K562 (cell line): Measurements from ENCODE around the gene GALNT18. TPM values are rescaled to one million over a fixed set of nuclear protein-coding genes. Genes with fewer than 3 reads are reported as not detected.

Experiments
- ATAC-seq: fragments of 200-7000 bp; cut with Tn5 transposase; 3 replicates; pipeline ENCODE4 v1.9.1; 2020; ENCODE audit warnings: moderate library complexity
- BruUV-seq: library from RNA; stranded (reverse); fragments of 400-500 nt; replicated peaks from 2 replicates; lab custom pipeline; 2021; lab: Mats Ljungman, UMichigan
- CTCF ChIA-PET: fragments of 300-600 bp; formaldehyde crosslinking; extraction: SDS; loops from one replicate; lab custom pipeline; 2021; ENCODE audit warnings: low intra/inter-chr PET ratio; lab: Yijun Ruan, JAX
- POLR2A ChIA-PET: fragments of 300-600, 350-650 bp; sonication (Branson Sonifier 250); formaldehyde crosslinking; extraction: SDS; loops from one replicate; lab custom pipeline; 2021; ENCODE audit warnings: antibody characterized with exemption, inconsistent platforms; lab: Yijun Ruan, JAX
- DNase-seq, 4 experiments: peaks; one replicate each; pipeline versions ENCODE4 v3.0.0 to v3.0.0-alpha.2; 2011 to 2018; ENCODE audit warnings: low spot score in 3 of 4, mixed read lengths in 3 of 4; ENCODE audit errors: extremely low read depth in 1 of 4
- FAIRE-seq: peaks from 2 replicates; lab custom pipeline; 2011; peaks lifted over from hg19 to GRCh38; lab: Jason Lieb, UNC
- H2AFZ ChIP-seq: 2 replicates; pipeline ENCODE4 v1.6.0; 2011; ENCODE audit warnings: low read depth, low read length, control low read depth, inconsistent platforms
- H3K27ac ChIP-seq: fragments of 200-600 bp; 3 replicates; pipeline ENCODE4 v1.8.0; 2011; ENCODE audit warnings: low read depth, mild to moderate bottlenecking, control low read depth, inconsistent platforms, low read length, moderate library complexity, mixed read lengths; ENCODE audit errors: extremely low read depth
- H3K27me3 ChIP-seq, 2 experiments: fragments of 300-600 bp in 1 of 2; 2 replicates in 1 of 2; 3 replicates in 1 of 2; pipeline versions ENCODE4 v1.6.0 to v1.8.0; 2011; ENCODE audit warnings: inconsistent platforms in 2 of 2, low read length in 2 of 2, mild to moderate bottlenecking in 1 of 2, mixed read lengths in 1 of 2, moderate library complexity in 1 of 2; ENCODE audit not compliant: control insufficient read depth in 2 of 2, insufficient read depth in 2 of 2
- H3K36me3 ChIP-seq: fragments of 300-600 bp; 3 replicates; pipeline ENCODE4 v1.8.0; 2011; ENCODE audit warnings: mild to moderate bottlenecking, low read length, inconsistent platforms; ENCODE audit not compliant: control insufficient read depth, insufficient read depth
- H3K4me1 ChIP-seq, 2 experiments: fragments of 200-600 bp in 1 of 2; replicated peaks in 1 of 2; 2 replicates in 1 of 2; 3 replicates in 1 of 2; pipeline versions ENCODE4 v1.5.1 to v1.8.0; 2011; ENCODE audit warnings: inconsistent platforms in 2 of 2, low read length in 2 of 2, mild to moderate bottlenecking in 1 of 2, mixed read lengths in 1 of 2, moderate library complexity in 1 of 2; ENCODE audit not compliant: control insufficient read depth in 2 of 2, insufficient read depth in 2 of 2
- H3K4me2 ChIP-seq: 2 replicates; pipeline ENCODE4 v1.6.1; 2011; ENCODE audit warnings: low read length, control low read depth, inconsistent platforms, mixed read lengths; ENCODE audit not compliant: insufficient read depth
- H3K4me3 ChIP-seq: fragments of 200-600 bp; sonication (generic), shearing (Covaris generic); 2 replicates; pipeline ENCODE4 v1.5.1; 2016; ENCODE audit warnings: control low read depth, inconsistent platforms
- H3K79me2 ChIP-seq: fragments of 200-600 bp; 3 replicates; pipeline ENCODE4 v1.8.0; 2011; ENCODE audit warnings: low read length, inconsistent platforms; ENCODE audit not compliant: control insufficient read depth, insufficient read depth
- H3K9ac ChIP-seq, 2 experiments: 2 replicates each; pipeline versions ENCODE4 v1.6.0 to v1.6.1; 2011; ENCODE audit warnings: low read depth in 2 of 2, low read length in 2 of 2, control low read depth in 1 of 2, inconsistent platforms in 1 of 2, mild to moderate bottlenecking in 1 of 2, mixed read lengths in 1 of 2; ENCODE audit not compliant: insufficient read depth in 1 of 2
- H3K9me1 ChIP-seq: one replicate; pipeline ENCODE4 v1.6.0; 2011; ENCODE audit warnings: inconsistent platforms, mild to moderate bottlenecking, low read length, moderate library complexity; ENCODE audit not compliant: control insufficient read depth, insufficient read depth
- H3K9me3 ChIP-seq: replicated peaks from 2 replicates; pipeline ENCODE4 v1.5.1; 2011; ENCODE audit warnings: low read depth, low read length, inconsistent platforms; ENCODE audit not compliant: control insufficient read depth, insufficient read depth
- H4K20me1 ChIP-seq: replicated peaks from 2 replicates; pipeline ENCODE4 v1.6.1; 2011; ENCODE audit warnings: low read length, inconsistent platforms, mixed read lengths; ENCODE audit not compliant: control insufficient read depth, insufficient read depth
- BRD4 ChIP-seq: fragments of 200-600 bp; sonication (generic); IDR thresholded peaks from 2 replicates; pipeline ENCODE4 v1.6.1; 2017; ENCODE audit warnings: inconsistent platforms
- DMBX1 ChIP-seq: fragments of 250-450 bp; sonication (Bioruptor Pico); IDR thresholded peaks from 2 replicates; pipeline ENCODE4 v1.8.0; 2022; ENCODE audit warnings: inconsistent platforms, mild to moderate bottlenecking, moderate library complexity, borderline replicate concordance
- GTF3C2 ChIP-seq: IDR thresholded peaks from 3 replicates; pipeline ENCODE4 v1.6.1; 2011; ENCODE audit warnings: borderline replicate concordance, mild to moderate bottlenecking, moderate library complexity; ENCODE audit not compliant: insufficient read length; ENCODE audit errors: extremely low read depth
- NCOR1 ChIP-seq: fragments of 450-650 bp; IDR thresholded peaks from 2 replicates; pipeline ENCODE4 v1.6.1; 2016; ENCODE audit warnings: mild to moderate bottlenecking, moderate library complexity
- PATZ1 ChIP-seq: fragments of 250-450 bp; sonication (Bioruptor Pico); IDR thresholded peaks from 2 replicates; pipeline ENCODE4 v1.5.0; 2020; ENCODE audit warnings: mild to moderate bottlenecking, borderline replicate concordance
- SIN3A ChIP-seq, 2 experiments: fragments of 150-350 bp in 1 of 2; IDR thresholded peaks; 2 replicates each; pipeline ENCODE4 v1.6.1; 2011 to 2016; ENCODE audit warnings: borderline replicate concordance in 2 of 2, low read depth in 2 of 2, low read length in 2 of 2, mild to moderate bottlenecking in 2 of 2, moderate library complexity in 2 of 2; ENCODE audit not compliant: control insufficient read depth in 1 of 2
- ZBTB12 ChIP-seq: fragments of 250-450 bp; sonication (Bioruptor Pico); IDR thresholded peaks from 2 replicates; pipeline ENCODE4 v1.4.0; 2020
- ZBTB34 ChIP-seq: fragments of 250-450 bp; sonication (Bioruptor Pico); IDR thresholded peaks from 2 replicates; pipeline ENCODE4 v1.8.0; 2021; ENCODE audit warnings: mild to moderate bottlenecking, moderate library complexity
- ZBTB9 ChIP-seq: fragments of 450-650 bp; formaldehyde crosslinking; IDR thresholded peaks from 2 replicates; pipeline ENCODE4 v1.4.0; 2020; ENCODE audit warnings: mild to moderate bottlenecking, moderate library complexity
- ZNF143 ChIP-seq: sonication (generic); formaldehyde crosslinking; IDR thresholded peaks from 2 replicates; pipeline ENCODE4 v1.9.0; 2022; ENCODE audit warnings: mild to moderate bottlenecking, missing genetic modification reagents
- WGBS: fragments of 100-300 bp; shearing (Covaris generic); methylation state at CpG from one replicate; pipeline ENCODE4 v1.1.6; 2016; ENCODE audit warnings: low coverage, mixed read lengths; ENCODE audit not compliant: insufficient coverage; ENCODE audit errors: missing lambda C conversion rate; 5-methylcytosine and 5-hydroxymethylcytosine counted together
- in situ Hi-C: fragments of 300-500 bp; cut with MboI; formaldehyde crosslinking; loops from 4 replicates; pipeline ENCODE4 v1.15.0; 2018; ENCODE audit warnings: inconsistent platforms, mixed read lengths
- intact Hi-C: fragments of 100-400 bp; cut with micrococcal nuclease; formaldehyde crosslinking; loops from 2 replicates; pipeline ENCODE4 v1.14.2; 2022
- polyA plus RNA-seq, 8 experiments: library from polyadenylated mRNA; depleted of rRNA in 4 of 8; stranded (reverse) in 5 of 8; unstranded in 3 of 8; fragments of >200 nt; fragmentation: Nextera tagmentation in 2 of 8; fragmentation: Illumina TruSeq in 1 of 8; extraction: Ambion mirVana in 2 of 8; extraction: Trizol in 1 of 8; gene quantifications; 2 replicates each; pipeline versions ENCODE4 v1.2.1 to v1.2.3, GENCODE V29; 2011 to 2014; ENCODE audit warnings: inconsistent platforms in 1 of 8, missing spikeins in 1 of 8
- total RNA-seq, 7 experiments: library from RNA; depleted of rRNA in 6 of 7; stranded (reverse); fragments of >200 nt in 6 of 7; fragmentation: Illumina TruSeq in 2 of 7; extraction: Trizol in 2 of 7; gene quantifications; 2 replicates each; pipeline versions ENCODE4 v1.2.1 to v1.2.3, GENCODE V29; 2011 to 2021; ENCODE audit warnings: low replicate concordance in 1 of 7

The GALNT18 gene
- total and polyA plus RNA-seq, 9 of the 15 experiments (the other 6 are each of a cell fraction or from before 2014, with no cell fraction given) = not detected

GRCh38 chr11:11662578-11662977 is 40.8 kb upstream of the GALNT18 start:
- no peak overlapping the region for H2AFZ ChIP-seq
- ChIA-PET CTCF (no interaction called here), POLR2A (interaction anchor here (0.7 kb wide), 1 partner anchor 595 kb away, joined by 3 read pairs; no protein-coding TSS in a partner anchor)
- H3K9ac ChIP-seq = no peak overlapping the region
- TF ChIP-seq ZBTB9 (CRISPR knock-in tag) (no peak), ZBTB12 (no peak), SIN3A (IDR thresholded peaks at IDR 0.05; ENCODE audit: borderline replicate concordance in 2 of 2, control insufficient read depth in 1 of 2, low read depth in 2 of 2, low read length in 2 of 2) (no peak), ZBTB34 (no peak), PATZ1 (CRISPR knock-in tag) (no peak), NCOR1 (no peak), GTF3C2 (no peak), ZNF143 (CRISPR knock-in tag) (no peak), DMBX1 (no peak), BRD4 (no peak)
- intact Hi-C loops = no loop called here
- H3K9me3 ChIP-seq = no peaks in the 10 kb centered on the region
- no peaks in the 10 kb centered on the region for H3K4me1 ChIP-seq
- DNase-seq (no peak), FAIRE-seq (no peak), ATAC-seq (no peak)
- H3K4me3 ChIP-seq = no peak overlapping the region
- H3K36me3 ChIP-seq = no peaks in the 10 kb centered on the region
- no peak overlapping the region for H3K27ac ChIP-seq
- WGBS = 7% methylated on average over 2 of the region's 2 CpGs
- in situ Hi-C loops = no loop called here
- BruUV-seq = no TSS peak
- H3K9me1 ChIP-seq = no peaks in the 10 kb centered on the region
- peaks cover 0 to 13% of the 10 kb centered on the region in 2 experiments; a peak in 3 of 5 replicates for H3K27me3 ChIP-seq
- H3K79me2 ChIP-seq = no peaks in the 10 kb centered on the region
- no peaks in the 10 kb centered on the region for H4K20me1 ChIP-seq
- H3K4me2 ChIP-seq = no peak overlapping the region
